ENCODE data around the gene CFTR. TPM values are rescaled to one million over a fixed set of nuclear protein-coding genes. Genes with fewer than 3 reads are reported as not detected.

The CFTR gene
- total and polyA plus RNA-seq, 2 donors from 2014 or later = 2.5 to 12.8 TPM

- peaks cover 0 to 4% (median 0%) of the 10 kb centered on the region in 3 donors for H3K36me3 ChIP-seq (ENCODE audit: control insufficient read depth in 2 of 3, insufficient read depth in 3 of 3, low read length in 3 of 3)
- no peaks in the 10 kb centered on the region for H3K27me3 ChIP-seq (ENCODE audit: control insufficient read depth, insufficient read depth, low read length)
- no peak overlapping the region for H3K27ac ChIP-seq (ENCODE audit: low read depth in 2 of 2, low read length in 2 of 2)
- no peaks in the 10 kb centered on the region for H3K9me3 ChIP-seq (ENCODE audit: control insufficient read depth in 2 of 3, insufficient read depth in 1 of 3, low read length in 3 of 3)
- DNase-seq (peak in 2 of 5 donors; percentile 64 to 77), FAIRE-seq (peak; percentile 65)
- H3K4me1 ChIP-seq (ENCODE audit: control insufficient read depth in 2 of 3, insufficient read depth in 2 of 3, low read depth in 1 of 3, low read length in 3 of 3) = peaks cover 0 to 13% (median 4%) of the 10 kb centered on the region in 3 donors
- TF ChIP-seq CTCF (IDR thresholded peaks at IDR 0.05; ENCODE audit: borderline replicate concordance, extremely low read depth, insufficient read depth) = no peak
- H3K9ac ChIP-seq (ENCODE audit: low read length in 3 of 3) = no peak overlapping the region
- no peak overlapping the region for H3K4me3 ChIP-seq (ENCODE audit: low read length in 3 of 3)
- intact Hi-C loops (cut with DNase I) = no loop called here
Measured at GRCh38 chr7:117716707-117717299, 237.0 kb downstream of the CFTR start.

- Histone ChIP-seq H3K4me3 (ENCODE audit: low read length in 3 of 3) (no peak overlapping the region), H3K4me1 (ENCODE audit: control insufficient read depth in 2 of 3, insufficient read depth in 2 of 3, low read depth in 1 of 3, low read length in 3 of 3) (peaks cover 0 to 13% (median 4%) of the 10 kb centered on the region in 3 donors), H3K9ac (ENCODE audit: low read length in 3 of 3) (no peak overlapping the region), H3K9me3 (ENCODE audit: control insufficient read depth in 2 of 3, insufficient read depth in 1 of 3, low read length in 3 of 3) (no peaks in the 10 kb centered on the region), H3K36me3 (ENCODE audit: control insufficient read depth in 2 of 3, insufficient read depth in 3 of 3, low read length in 3 of 3) (peaks cover 0 to 4% (median 0%) of the 10 kb centered on the region in 3 donors), H3K27ac (ENCODE audit: low read depth in 2 of 2, low read length in 2 of 2) (no peak overlapping the region), H3K27me3 (ENCODE audit: control insufficient read depth, insufficient read depth, low read length) (no peaks in the 10 kb centered on the region)
- intact Hi-C loops (cut with DNase I) = no loop called here
- no peak for TF ChIP-seq CTCF (IDR thresholded peaks at IDR 0.05; ENCODE audit: borderline replicate concordance, extremely low read depth, insufficient read depth)
- FAIRE-seq = no peak
- no peak for DNase-seq
Measured at GRCh38 chr7:117717357-117717756, 237.5 kb downstream of the CFTR start.

Other genes starting within 250 kb of the CFTR start
- gene WNT2, start 157.0 kb upstream of the CFTR start, total RNA-seq = 0.57 TPM
- gene WNT2, start 157.0 kb upstream of the CFTR start, polyA plus RNA-seq (ENCODE audit: insufficient read depth, low read depth, low replicate concordance) = 0.49 TPM
- gene ASZ1, start 52.5 kb upstream of the CFTR start, total RNA-seq = not detected
- not detected for gene ASZ1, start 52.5 kb upstream of the CFTR start, polyA plus RNA-seq (ENCODE audit: insufficient read depth, low read depth, low replicate concordance)

All from kidney (tissue), 14 donors.